SH-SY5Y (cell line): ENCODE results near the gene KRT10.

Source experiments
- GATA2 ChIP-seq: IDR thresholded peaks from 2 replicates; pipeline ENCODE4 v1.6.1; 2011; ENCODE audit warnings: mild to moderate bottlenecking, low read depth, low read length
- GATA3 ChIP-seq: IDR thresholded peaks from 2 replicates; pipeline ENCODE4 v1.6.1; 2011; ENCODE audit warnings: low read depth, mild to moderate bottlenecking, low read length, moderate library complexity

GRCh38 chr17:40799859-40800258, 22.6 kb downstream of the KRT10 start, which contains the start of gene KRT28:
- TF ChIP-seq GATA3 (no peak), GATA2 (no peak)
